OCI-LY7 (cell line): ENCODE data around the gene KAT2B. TPM values are rescaled to one million over a fixed set of nuclear protein-coding genes. Genes with fewer than 3 reads are reported as not detected.

Source experiments
- BruUV-seq: library from RNA; stranded (reverse); fragments of 400-500 nt; replicated peaks from 2 replicates; lab custom pipeline; 2021; lab: Mats Ljungman, UMichigan
- CTCF ChIA-PET: fragments of 300-600 bp; sonication (Branson Sonifier 250); formaldehyde crosslinking; loops from one replicate; lab custom pipeline; 2022; ENCODE audit warnings: antibody characterized with exemption; ENCODE audit not compliant: unreplicated experiment; lab: Charles Lee
- POLR2A ChIA-PET: fragments of 300-600 bp; sonication (Branson Sonifier 250); formaldehyde crosslinking; loops from one replicate; lab custom pipeline; 2022; ENCODE audit warnings: antibody characterized with exemption; lab: Charles Lee
- DNase-seq: peaks from one replicate; pipeline ENCODE4 v3.0.0-alpha.2; 2015; ENCODE audit warnings: low spot score
- H2AFZ ChIP-seq: fragments of 200-600 bp; sonication (generic), shearing (Covaris generic); 2 replicates; pipeline ENCODE4 v1.6.1; 2014; ENCODE audit warnings: mild to moderate bottlenecking, antibody characterized with exemption, low read length, moderate library complexity
- H3K27ac ChIP-seq: fragments of 200-600 bp; sonication (generic); 2 replicates; pipeline ENCODE4 v1.5.1; 2014; ENCODE audit warnings: mixed run types, low read depth, mild to moderate bottlenecking, moderate library complexity, low read length, inconsistent platforms; ENCODE audit not compliant: poor library complexity, severe bottlenecking
- H3K36me3 ChIP-seq: fragments of 200-600 bp; sonication (generic); 2 replicates; pipeline ENCODE4 v1.6.1; 2014; ENCODE audit warnings: mild to moderate bottlenecking, antibody characterized with exemption, low read length, moderate library complexity, mixed read lengths; ENCODE audit not compliant: insufficient read depth
- H3K4me1 ChIP-seq: fragments of 200-600 bp; sonication (generic); 2 replicates; pipeline ENCODE4 v1.5.1; 2014; ENCODE audit warnings: mild to moderate bottlenecking, low read length; ENCODE audit not compliant: insufficient read depth, poor library complexity, severe bottlenecking
- H3K4me2 ChIP-seq: fragments of 200-600 bp; sonication (generic); 2 replicates; pipeline ENCODE4 v1.6.1; 2014; ENCODE audit warnings: mild to moderate bottlenecking, low read length
- H3K4me3 ChIP-seq: fragments of 200-600 bp; sonication (generic); 2 replicates; pipeline ENCODE4 v1.5.1; 2014; ENCODE audit warnings: mild to moderate bottlenecking, low read depth, low read length; ENCODE audit not compliant: poor library complexity, severe bottlenecking
- H3K79me2 ChIP-seq: fragments of 200-600 bp; sonication (generic); 2 replicates; pipeline ENCODE4 v1.6.1; 2016; ENCODE audit warnings: low read depth, mild to moderate bottlenecking, low read length, moderate library complexity, mixed read lengths; ENCODE audit not compliant: insufficient read depth
- H3K9me2 ChIP-seq: fragments of 200-600 bp; sonication (generic); 2 replicates; pipeline ENCODE4 v1.6.1; 2016; ENCODE audit warnings: mild to moderate bottlenecking, low read length, mixed read lengths; ENCODE audit not compliant: insufficient read depth
- H3K9me3 ChIP-seq: fragments of 200-600 bp; sonication (generic); 2 replicates; pipeline ENCODE4 v1.6.1; 2014; ENCODE audit warnings: mild to moderate bottlenecking, mixed run types, low read length, mixed read lengths
- H4K20me1 ChIP-seq: fragments of 200-600 bp; sonication (generic); 2 replicates; pipeline ENCODE4 v1.6.1; 2014; ENCODE audit warnings: mild to moderate bottlenecking, antibody characterized with exemption, low read length, moderate library complexity, mixed read lengths; ENCODE audit not compliant: insufficient read depth
- CTCF ChIP-seq: fragments of 200-600 bp; sonication (generic); conservative IDR thresholded peaks from 2 replicates; pipeline ENCODE4 v1.5.1; 2014; ENCODE audit warnings: mild to moderate bottlenecking, antibody characterized with exemption, low read length, moderate library complexity, mixed read lengths
- EZH2phosphoT487 ChIP-seq: fragments of 200-600 bp; sonication (generic); IDR thresholded peaks from 2 replicates; pipeline ENCODE4 v1.6.1; 2018; ENCODE audit warnings: low read depth, borderline replicate concordance, mild to moderate bottlenecking, mixed run types, antibody characterized with exemption, low read length, moderate library complexity, mixed read lengths
- intact Hi-C: fragments of 100-400 bp; cut with micrococcal nuclease; formaldehyde crosslinking; loops from one replicate; pipeline ENCODE4 v1.10.0; 2022; ENCODE audit not compliant: unreplicated experiment
- total RNA-seq, 2 experiments: library from RNA; depleted of rRNA in 1 of 2; stranded (reverse); fragments of >200 nt in 1 of 2; shearing (Covaris generic) in 1 of 2; gene quantifications; 2 replicates each; pipeline ENCODE4 v1.2.3, GENCODE V29; 2014 to 2022

Gene KAT2B
- total RNA-seq, 2 experiments from 2014 or later: 24.2 to 32.9 TPM

GRCh38 chr3:20105513-20106280 lies 65.5 kb downstream of the KAT2B start:
- Histone ChIP-seq H3K4me3 (no peak overlapping the region), H3K79me2 (no peaks in the 10 kb centered on the region), H4K20me1 (no peaks in the 10 kb centered on the region), H3K36me3 (peaks cover 9% of the 10 kb centered on the region; the same call in 1 of the 2 replicates), H3K9me2 (no peaks in the 10 kb centered on the region), H2AFZ (no peak overlapping the region), H3K4me2 (no peak overlapping the region), H3K27ac (no peak overlapping the region), H3K9me3 (no peaks in the 10 kb centered on the region), H3K4me1 (no peaks in the 10 kb centered on the region)
- no TSS peak for BruUV-seq
- ChIA-PET POLR2A (interaction anchor here (0.6 to 1.0 kb wide), 4 partner anchors 31 to 756 kb away, joined by 3 to 5 read pairs (median 3); no protein-coding TSS in a partner anchor), CTCF (interaction anchor here (1.0 kb wide), 1 partner anchor 19 kb away, joined by 3 read pairs; no protein-coding TSS in a partner anchor)
- intact Hi-C loops: no loop called here
- TF ChIP-seq CTCF (no peak), EZH2phosphoT487 (no peak)
- DNase-seq: no peak

- H2AFZ ChIP-seq: no peak overlapping the region
- no peak overlapping the region for H3K27ac ChIP-seq
- H3K4me1 ChIP-seq: no peaks in the 10 kb centered on the region
- no peak overlapping the region for H3K4me3 ChIP-seq
- H3K36me3 ChIP-seq: peaks cover 17% of the 10 kb centered on the region; the same call in 1 of the 2 replicates
- BruUV-seq: no TSS peak
- CTCF ChIA-PET: no interaction called here
- no peaks in the 10 kb centered on the region for H3K79me2 ChIP-seq
- POLR2A ChIA-PET: interaction anchor here (0.6 kb wide), 1 partner anchor 1135 kb away, joined by 7 read pairs; no protein-coding TSS in a partner anchor
- DNase-seq: no peak
- H3K9me2 ChIP-seq: no peaks in the 10 kb centered on the region
- H4K20me1 ChIP-seq: no peaks in the 10 kb centered on the region
- intact Hi-C loops: no loop called here
- no peak overlapping the region for H3K4me2 ChIP-seq
- no peaks in the 10 kb centered on the region for H3K9me3 ChIP-seq
- TF ChIP-seq CTCF: no peak
- TF ChIP-seq EZH2phosphoT487: no peak
These were observed 67.5 kb downstream of the KAT2B start for GRCh38 chr3:20107722-20108121.

- POLR2A ChIA-PET: interaction anchor here (0.5 kb wide), 1 partner anchor 152 kb away, joined by 3 read pairs; no protein-coding TSS in a partner anchor
- TF ChIP-seq EZH2phosphoT487 (no peak), CTCF (no peak)
- H4K20me1 ChIP-seq: no peaks in the 10 kb centered on the region
- H3K36me3 ChIP-seq: peaks cover 27% of the 10 kb centered on the region; the same call in 1 of the 2 replicates
- H3K4me3 ChIP-seq: no peak overlapping the region
- no peaks in the 10 kb centered on the region for H3K9me2 ChIP-seq
- no peaks in the 10 kb centered on the region for H3K79me2 ChIP-seq
- H2AFZ ChIP-seq: no peak overlapping the region
- H3K4me1 ChIP-seq: no peaks in the 10 kb centered on the region
- H3K4me2 ChIP-seq: no peak overlapping the region
- H3K9me3 ChIP-seq: no peaks in the 10 kb centered on the region
- DNase-seq: no peak
- BruUV-seq: no TSS peak
- CTCF ChIA-PET: no interaction called here
- intact Hi-C loops: no loop called here
- no peak overlapping the region for H3K27ac ChIP-seq
These were observed 68.6 kb downstream of the KAT2B start for GRCh38 chr3:20108869-20109268.
